ENCODE measurements around the gene GAS6. TPM values are rescaled to one million over a fixed set of nuclear protein-coding genes. Genes with fewer than 3 reads are reported as not detected.

The GAS6 gene
- total RNA-seq, 1 donor from 2014 or later, result 71.5 TPM

GRCh38 chr13:113879017-113879416 is 15.1 kb upstream of the GAS6 start:
- TF ChIP-seq CTCF (IDR thresholded peaks at IDR 0.05; ENCODE audit: unreplicated experiment), result no peak
- Mint-ChIP-seq H3K27ac (no peak overlapping the region), H3K4me1 (peaks cover 17% of the 10 kb centered on the region), H3K4me3 (no peak overlapping the region), H3K36me3 (no peaks in the 10 kb centered on the region), H3K27me3 (ENCODE audit: low read depth) (no peaks in the 10 kb centered on the region), H3K9me3 (no peaks in the 10 kb centered on the region)
- DNase-seq (ENCODE audit: low spot score in 2 of 2, unreplicated experiment in 2 of 2), result no peak

GRCh38 chr13:113877149-113877990 is 13.5 kb upstream of the GAS6 start:
- Mint-ChIP-seq H3K27me3 (ENCODE audit: low read depth) (peaks cover 9% of the 10 kb centered on the region), H3K9me3 (peaks cover 7% of the 10 kb centered on the region), H3K36me3 (no peaks in the 10 kb centered on the region), H3K4me1 (peaks cover 13% of the 10 kb centered on the region), H3K27ac (no peak overlapping the region), H3K4me3 (no peak overlapping the region)
- DNase-seq (ENCODE audit: low spot score in 2 of 2, unreplicated experiment in 2 of 2), result no peak
- no peak for TF ChIP-seq CTCF (IDR thresholded peaks at IDR 0.05; ENCODE audit: unreplicated experiment)

- Mint-ChIP-seq H3K4me1 (peaks cover 5% of the 10 kb centered on the region), H3K9me3 (peaks cover 7% of the 10 kb centered on the region), H3K27me3 (ENCODE audit: low read depth) (peaks cover 13% of the 10 kb centered on the region), H3K36me3 (no peaks in the 10 kb centered on the region), H3K27ac (no peak overlapping the region), H3K4me3 (no peak overlapping the region)
- no peak for DNase-seq (ENCODE audit: low spot score in 2 of 2, unreplicated experiment in 2 of 2)
- TF ChIP-seq CTCF (IDR thresholded peaks at IDR 0.05; ENCODE audit: unreplicated experiment), result no peak
These were observed 12.7 kb upstream of the GAS6 start for GRCh38 chr13:113876346-113877148.

GRCh38 chr13:113875837-113876281 is 12.0 kb upstream of the GAS6 start:
- H3K36me3 Mint-ChIP-seq, result no peaks in the 10 kb centered on the region
- no peak for TF ChIP-seq CTCF (IDR thresholded peaks at IDR 0.05; ENCODE audit: unreplicated experiment)
- no peak for DNase-seq (ENCODE audit: low spot score in 2 of 2, unreplicated experiment in 2 of 2)
- no peak overlapping the region for H3K4me3 Mint-ChIP-seq
- H3K27ac Mint-ChIP-seq, result no peak overlapping the region
- peaks cover 7% of the 10 kb centered on the region for H3K9me3 Mint-ChIP-seq
- H3K4me1 Mint-ChIP-seq, result no peaks in the 10 kb centered on the region
- H3K27me3 Mint-ChIP-seq (ENCODE audit: low read depth), result peaks cover 15% of the 10 kb centered on the region

GRCh38 chr13:113875429-113875815 is 11.5 kb upstream of the GAS6 start:
- H3K27ac Mint-ChIP-seq, result no peak overlapping the region
- DNase-seq (ENCODE audit: low spot score in 2 of 2, unreplicated experiment in 2 of 2), result no peak
- H3K4me3 Mint-ChIP-seq, result no peak overlapping the region
- H3K9me3 Mint-ChIP-seq, result peaks cover 7% of the 10 kb centered on the region
- no peak for TF ChIP-seq CTCF (IDR thresholded peaks at IDR 0.05; ENCODE audit: unreplicated experiment)
- peaks cover 15% of the 10 kb centered on the region for H3K27me3 Mint-ChIP-seq (ENCODE audit: low read depth)
- no peaks in the 10 kb centered on the region for H3K4me1 Mint-ChIP-seq
- H3K36me3 Mint-ChIP-seq, result no peaks in the 10 kb centered on the region
